IPS DF 19.7 (cell line): ENCODE measurements around the gene SLC28A1.
"Not testable (repeated sequence)": the region's sequence is repeated elsewhere in the genome, so short reads cannot be mapped to it uniquely, and the experiment has no call there.

Experiments used
- DNase-seq: peaks from one replicate; pipeline ENCODE4 v3.0.0-alpha.2; 2013; ENCODE audit warnings: low read depth, low spot score

The SLC28A1 gene

DNA sequence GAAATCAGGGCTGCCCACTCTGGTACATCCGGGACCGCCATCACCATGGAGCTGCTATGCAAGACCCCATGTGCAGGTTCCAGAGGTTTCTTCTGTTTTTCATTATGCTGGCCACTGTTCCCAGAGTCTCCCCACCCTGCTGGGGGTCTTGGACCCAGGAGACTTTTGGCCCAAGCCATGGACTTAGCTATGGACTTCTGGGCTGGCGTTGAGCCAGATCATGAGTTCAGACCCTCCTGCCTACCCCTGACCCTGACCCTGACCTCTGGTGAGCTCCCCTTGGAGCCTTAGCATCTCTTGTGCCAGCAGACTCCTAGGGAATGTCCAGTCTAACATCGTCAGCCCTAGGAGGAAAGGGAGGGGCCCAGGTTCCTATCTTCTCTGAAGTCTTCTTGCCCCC, 25.3 kb downstream of the SLC28A1 start:
- no peak for DNase-seq

DNA sequence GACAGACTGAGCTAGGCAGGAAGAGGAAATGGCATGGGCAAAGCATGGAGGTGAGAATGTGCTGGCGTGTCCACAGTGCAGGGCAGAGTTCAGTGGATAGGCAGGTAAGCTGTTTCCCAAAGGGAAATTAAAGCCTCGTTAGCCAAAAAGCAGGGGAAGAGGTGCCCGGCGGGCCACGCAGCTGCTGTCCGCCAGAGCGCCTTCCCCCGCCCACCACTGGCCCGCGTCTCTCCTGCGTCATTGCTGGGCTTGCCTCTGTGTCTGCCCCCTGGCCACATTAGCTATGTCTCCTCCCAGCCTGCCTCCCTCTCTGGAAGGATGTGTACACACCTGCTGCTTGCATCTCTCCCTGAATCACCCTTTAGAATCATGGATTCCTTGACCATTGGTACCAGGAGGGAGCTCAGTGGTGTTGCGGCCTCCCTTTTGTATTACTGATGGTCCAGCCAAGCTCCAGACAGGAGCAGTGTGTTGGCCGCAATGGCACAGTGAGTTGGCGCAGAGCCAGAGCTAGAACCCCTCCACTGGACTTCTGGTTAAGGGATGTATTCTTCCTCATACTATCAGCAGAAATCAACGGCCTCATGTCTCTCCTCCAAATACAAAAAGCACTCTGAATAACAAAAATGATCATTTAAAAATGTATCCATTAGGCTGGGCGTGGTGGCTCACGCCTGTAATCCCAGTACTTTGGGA, 26.6 kb downstream of the SLC28A1 start:
- DNase-seq = no peak

DNA sequence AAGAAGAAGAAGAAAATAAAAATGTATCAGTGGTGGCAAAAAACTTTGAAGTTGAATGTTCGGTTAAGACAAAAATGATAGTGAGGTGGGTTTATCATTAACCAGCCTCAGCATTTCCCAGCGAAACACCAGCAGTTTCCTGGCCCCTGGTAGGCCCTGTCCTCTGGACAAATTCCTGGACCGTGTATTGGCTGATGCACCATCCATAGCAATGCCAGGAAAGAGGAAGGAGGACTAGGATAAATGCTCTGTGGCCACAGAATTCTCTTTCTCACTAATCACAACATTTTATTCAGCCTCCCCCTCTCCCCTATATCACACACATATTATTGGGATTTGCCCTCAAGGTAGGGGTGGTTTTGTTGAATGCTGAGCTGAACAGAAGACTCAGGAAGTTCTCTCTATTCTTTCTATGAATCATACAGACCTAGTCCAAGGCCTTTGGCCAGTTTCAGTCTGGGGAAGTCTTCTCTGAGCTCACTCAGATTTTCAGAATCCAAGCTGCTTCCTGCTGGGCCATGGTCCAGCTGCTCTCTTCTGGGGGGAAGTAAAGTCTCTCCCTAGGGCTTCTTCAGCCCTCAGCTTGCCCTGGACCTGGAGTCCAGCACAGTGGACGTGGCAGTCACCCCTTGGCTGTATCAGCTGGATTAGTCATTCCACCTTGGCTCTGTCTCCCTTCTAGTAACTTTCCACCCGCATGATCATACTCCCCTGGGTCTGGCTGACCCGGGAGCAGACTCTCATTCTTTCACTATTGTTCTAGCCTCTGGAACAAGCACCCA, 27.6 kb downstream of the SLC28A1 start:
- DNase-seq = no peak

GRCh38 chr15:84913360-84913723, 28.9 kb downstream of the SLC28A1 start:
- no peak for DNase-seq

DNA sequence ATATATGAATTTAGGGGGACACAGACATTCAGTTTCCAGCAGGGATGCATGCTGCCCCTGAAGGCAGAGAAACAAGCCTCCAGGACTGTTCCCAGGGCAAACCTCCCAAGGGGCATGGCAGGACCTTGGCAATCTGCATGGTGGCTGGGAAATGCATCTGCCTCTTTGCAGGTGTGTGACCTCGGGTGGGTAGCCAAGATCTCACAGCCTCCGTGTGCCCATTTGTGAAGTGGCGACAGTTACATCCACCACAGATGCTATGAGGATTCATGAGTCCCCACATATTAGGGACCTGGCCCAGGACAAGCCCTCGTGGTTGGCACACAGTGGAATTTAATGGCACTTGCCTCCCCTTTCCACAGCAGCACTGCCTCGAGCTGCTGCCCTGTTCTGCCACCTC, 29.9 kb downstream of the SLC28A1 start:
- no peak for DNase-seq

DNA sequence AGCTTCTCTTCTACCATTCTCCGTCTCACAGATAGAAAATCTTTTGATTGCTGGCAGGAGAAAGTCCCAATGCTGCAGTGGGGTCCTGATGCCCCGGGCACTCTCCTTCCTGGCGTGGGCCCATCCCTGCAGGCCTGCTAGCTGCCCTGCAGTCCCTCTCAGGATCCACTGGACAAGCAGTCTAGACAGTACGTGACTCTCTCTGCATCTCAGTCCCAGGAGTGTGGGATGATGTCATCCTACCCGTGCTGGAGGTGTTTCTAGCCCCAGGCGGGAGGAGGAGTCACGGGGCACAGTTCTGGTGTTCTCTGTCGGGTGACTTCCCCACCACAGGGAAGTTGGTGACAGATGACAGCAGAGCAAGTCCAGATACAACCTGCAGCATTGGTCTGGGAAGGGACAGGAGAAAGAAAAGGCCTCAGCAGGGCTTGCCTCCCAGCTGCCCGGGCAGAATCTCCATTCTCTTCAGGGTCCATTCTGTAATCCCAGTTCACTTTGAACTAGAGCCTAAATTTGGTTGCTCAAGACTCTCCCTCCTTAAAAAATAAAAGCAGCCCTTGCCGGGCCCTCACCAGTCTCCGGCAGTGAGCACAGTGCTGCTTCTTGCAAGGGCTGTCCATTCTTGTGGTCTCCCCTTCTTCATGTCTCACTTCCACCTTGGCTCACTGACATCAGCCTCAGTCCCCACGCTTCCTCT, 30.6 kb downstream of the SLC28A1 start:
- DNase-seq = no peak

GRCh38 chr15:84915606-84915958, 31.1 kb downstream of the SLC28A1 start:
- DNase-seq = no peak

DNA sequence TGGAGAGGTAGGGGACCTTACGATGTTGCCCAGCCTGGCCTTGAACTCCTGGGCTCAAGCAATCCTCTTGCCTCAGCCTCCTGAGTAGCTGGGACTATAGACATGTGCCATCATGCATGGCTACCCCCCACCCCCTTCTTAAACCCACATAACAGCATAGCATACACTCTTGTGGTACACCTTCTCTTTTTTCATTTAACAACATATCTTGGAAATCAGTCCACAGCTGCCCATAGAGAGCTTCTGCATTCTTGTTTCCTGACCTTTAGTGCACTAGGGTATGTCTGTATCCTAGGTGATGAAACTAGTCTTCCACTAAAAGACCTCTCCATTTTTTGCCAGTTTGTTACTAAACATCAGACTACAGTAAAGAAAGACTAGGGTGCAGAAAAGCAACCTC, 33.0 kb downstream of the SLC28A1 start:
- no peak for DNase-seq

DNA sequence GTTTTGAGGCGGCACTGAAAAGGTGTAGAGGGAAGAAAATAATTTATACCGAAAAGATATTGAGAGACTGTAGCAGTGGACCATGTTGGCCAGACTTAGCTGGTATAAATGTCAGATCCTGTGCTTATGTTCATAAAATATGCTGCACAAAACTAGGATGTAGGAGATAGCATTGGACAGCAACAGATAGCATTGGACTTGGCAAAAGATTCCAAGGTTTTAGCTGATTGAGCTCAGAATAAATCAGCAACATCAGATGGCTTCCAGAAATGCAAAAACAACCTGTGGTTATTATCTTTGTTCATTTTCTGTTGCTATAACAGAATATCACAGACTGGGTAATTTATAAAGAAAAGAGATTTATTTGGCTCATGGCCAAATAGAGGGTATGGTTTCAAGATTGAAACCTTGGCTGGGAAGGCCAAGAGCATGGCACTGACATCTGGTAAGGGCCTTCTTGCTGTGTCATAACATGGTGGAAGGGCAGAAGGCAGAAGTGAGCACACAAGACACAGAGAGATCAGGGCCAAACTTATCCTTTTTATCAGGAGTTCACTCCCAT, 34.7 kb downstream of the SLC28A1 start:
- DNase-seq = no peak

GRCh38 chr15:84921121-84921520, 36.7 kb downstream of the SLC28A1 start:
- no peak for DNase-seq

- no peak for DNase-seq
These were observed 38.1 kb downstream of the SLC28A1 start for GRCh38 chr15:84922530-84922929.

GRCh38 chr15:84924077-84924731, 39.7 kb downstream of the SLC28A1 start:
- no peak for DNase-seq

DNA sequence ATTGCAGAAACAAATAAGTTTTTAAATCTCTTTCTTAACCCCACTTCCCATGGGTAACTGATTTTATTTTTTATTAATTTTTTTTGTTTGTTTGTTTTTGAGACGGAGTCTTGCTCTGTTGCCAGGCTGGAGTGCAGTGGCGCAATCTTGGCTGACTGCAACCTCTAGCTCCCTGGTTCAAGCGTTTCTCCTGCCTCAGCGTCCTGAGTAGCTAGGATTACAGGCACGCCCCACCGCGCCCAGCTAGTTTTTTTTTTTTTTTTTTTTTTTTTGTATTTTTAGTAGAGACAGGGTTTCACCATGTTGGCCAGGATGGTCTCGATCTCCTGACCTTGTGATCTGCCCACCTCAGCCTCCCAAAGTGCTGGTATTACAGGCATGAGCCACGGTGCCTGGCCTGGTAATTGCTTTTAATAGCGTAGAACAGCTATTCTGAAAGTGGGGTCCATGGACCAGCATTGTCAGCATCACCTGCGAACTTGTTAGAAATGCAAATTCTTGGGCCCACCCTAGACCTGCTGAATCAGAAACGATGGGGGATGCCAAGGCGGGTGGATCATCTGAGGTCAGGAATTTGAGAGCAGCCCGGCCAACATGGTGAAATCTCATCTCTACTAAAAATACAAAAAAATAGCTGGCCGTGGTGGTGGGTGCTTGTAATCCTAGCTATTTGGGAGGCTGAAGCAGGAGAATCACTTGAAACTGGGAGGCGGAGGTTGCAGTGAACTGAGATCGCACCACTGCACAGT, 40.5 kb downstream of the SLC28A1 start:
- not testable (repeated sequence) for DNase-seq

GRCh38 chr15:84925906-84926305, 41.4 kb downstream of the SLC28A1 start:
- no peak for DNase-seq

- no peak for DNase-seq
These were observed 42.2 kb downstream of the SLC28A1 start for GRCh38 chr15:84926491-84927230.

GRCh38 chr15:84928843-84929168, 44.3 kb downstream of the SLC28A1 start:
- DNase-seq = no peak

DNA sequence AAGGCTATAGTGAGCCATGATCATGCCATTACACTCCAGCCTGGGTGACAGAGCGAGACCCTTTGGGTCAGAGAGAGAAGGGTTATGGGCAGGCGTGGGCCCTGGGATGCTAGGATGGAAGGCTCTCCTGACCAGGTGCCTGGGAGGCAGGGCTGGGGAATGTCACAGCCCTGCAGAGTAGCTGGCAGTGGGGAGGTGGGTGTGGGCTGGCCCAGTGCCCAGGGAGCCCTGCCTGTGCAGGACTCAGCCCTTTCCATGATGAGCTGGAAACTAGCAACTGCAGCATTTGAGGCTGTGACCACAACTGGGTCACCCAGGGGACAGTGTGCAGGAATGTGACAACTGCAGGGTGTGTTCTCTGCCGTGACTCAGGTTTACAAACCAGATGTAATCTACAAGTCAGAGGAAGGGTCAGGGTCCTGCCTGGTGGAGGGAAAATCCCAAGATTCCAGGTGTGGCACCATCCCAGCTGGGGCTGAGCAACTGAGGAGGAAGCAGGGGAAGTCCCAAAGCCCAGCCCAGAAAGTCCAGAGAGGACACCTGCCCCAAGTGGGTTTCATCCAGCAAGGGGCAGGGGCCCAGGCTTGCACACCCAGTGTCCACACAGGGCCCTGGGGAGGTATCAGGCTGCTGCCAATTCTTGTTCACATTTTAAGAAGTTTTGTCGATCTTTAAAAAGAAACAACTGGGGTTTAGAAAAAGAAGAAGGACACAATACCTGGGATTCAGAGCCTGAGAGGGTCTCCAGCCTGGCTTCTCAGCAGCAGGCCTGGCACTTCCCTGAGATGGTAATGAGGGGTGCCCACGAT, 45.5 kb downstream of the SLC28A1 start:
- no peak for DNase-seq

GRCh38 chr15:84934942-84935729, 50.7 kb downstream of the SLC28A1 start:
- DNase-seq = no peak

DNA sequence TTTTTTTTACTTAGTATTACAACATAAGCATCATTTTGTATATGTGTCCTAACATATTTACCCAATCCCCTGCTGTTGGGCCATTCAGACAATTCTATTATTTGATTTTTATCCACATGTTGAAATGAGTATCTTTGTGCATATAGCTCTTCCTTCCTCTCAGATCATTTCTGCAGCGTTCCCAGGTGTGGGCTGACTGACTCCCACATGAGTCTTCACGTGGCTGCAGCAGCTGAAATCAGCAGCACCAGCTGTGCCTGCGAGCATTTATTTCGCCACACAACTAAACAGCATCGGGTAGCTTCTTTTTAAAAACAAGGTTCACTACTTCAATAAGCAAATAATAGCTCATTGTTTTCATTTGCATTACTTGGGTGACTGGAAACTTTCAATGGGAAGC, 52.7 kb downstream of the SLC28A1 start:
- no peak for DNase-seq
